Measurements from ENCODE around the gene OAF. TPM values are rescaled to one million over a fixed set of nuclear protein-coding genes. Genes with fewer than 3 reads are reported as not detected.

The OAF gene
- total and polyA plus RNA-seq, 7 donors: 23.5 to 94.3 (median 44.3) TPM

- intact Hi-C loops (cut with DNase I): no loop called here
- no peak for DNase-seq
- peaks cover 0 to 8% (median 0%) of the 10 kb centered on the region in 3 donors for H3K27me3 ChIP-seq
- no peak overlapping the region for H3K4me3 ChIP-seq
- no peak overlapping the region for H3K27ac ChIP-seq
- H3K4me1 ChIP-seq: peaks cover 0 to 15% (median 8%) of the 10 kb centered on the region in 4 donors
- no peaks in the 10 kb centered on the region for H3K36me3 ChIP-seq
- no peaks in the 10 kb centered on the region for H3K9me3 ChIP-seq
- no peak for TF ChIP-seq POLR2AphosphoS5 (IDR thresholded peaks at IDR 0.05)
- TF ChIP-seq, protein P1, sequence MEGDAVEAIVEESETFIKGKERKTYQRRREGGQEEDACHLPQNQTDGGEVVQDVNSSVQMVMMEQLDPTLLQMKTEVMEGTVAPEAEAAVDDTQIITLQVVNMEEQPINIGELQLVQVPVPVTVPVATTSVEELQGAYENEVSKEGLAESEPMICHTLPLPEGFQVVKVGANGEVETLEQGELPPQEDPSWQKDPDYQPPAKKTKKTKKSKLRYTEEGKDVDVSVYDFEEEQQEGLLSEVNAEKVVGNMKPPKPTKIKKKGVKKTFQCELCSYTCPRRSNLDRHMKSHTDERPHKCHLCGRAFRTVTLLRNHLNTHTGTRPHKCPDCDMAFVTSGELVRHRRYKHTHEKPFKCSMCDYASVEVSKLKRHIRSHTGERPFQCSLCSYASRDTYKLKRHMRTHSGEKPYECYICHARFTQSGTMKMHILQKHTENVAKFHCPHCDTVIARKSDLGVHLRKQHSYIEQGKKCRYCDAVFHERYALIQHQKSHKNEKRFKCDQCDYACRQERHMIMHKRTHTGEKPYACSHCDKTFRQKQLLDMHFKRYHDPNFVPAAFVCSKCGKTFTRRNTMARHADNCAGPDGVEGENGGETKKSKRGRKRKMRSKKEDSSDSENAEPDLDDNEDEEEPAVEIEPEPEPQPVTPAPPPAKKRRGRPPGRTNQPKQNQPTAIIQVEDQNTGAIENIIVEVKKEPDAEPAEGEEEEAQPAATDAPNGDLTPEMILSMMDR (IDR thresholded peaks at IDR 0.05): no peak
- TF ChIP-seq EP300 (IDR thresholded peaks at IDR 0.05): no peak
- TF ChIP-seq POLR2A (IDR thresholded peaks at IDR 0.05): no peak
- WGBS, 2 donors: 45 to 82% methylated on average over 15 of the region's 15 CpGs
These were observed 17.8 kb upstream of the OAF start for GRCh38 chr11:120192831-120193625.

- H3K27me3 ChIP-seq: peaks cover 0 to 8% (median 0%) of the 10 kb centered on the region in 3 donors
- peaks cover 0 to 9% (median 6%) of the 10 kb centered on the region in 4 donors for H3K4me1 ChIP-seq
- H3K4me3 ChIP-seq: no peak overlapping the region
- WGBS, 2 donors: 95 to 96% methylated on average over 4 of the region's 4 CpGs
- DNase-seq: no peak
- TF ChIP-seq, protein P1 (IDR thresholded peaks at IDR 0.05): no peak
- TF ChIP-seq EP300 (IDR thresholded peaks at IDR 0.05) (no peak), POLR2A (IDR thresholded peaks at IDR 0.05) (no peak), POLR2AphosphoS5 (IDR thresholded peaks at IDR 0.05) (no peak)
- H3K9me3 ChIP-seq: no peaks in the 10 kb centered on the region
- no peaks in the 10 kb centered on the region for H3K36me3 ChIP-seq
- intact Hi-C loops (cut with DNase I): no loop called here
- no peak overlapping the region for H3K27ac ChIP-seq
These were observed 16.7 kb upstream of the OAF start for GRCh38 chr11:120194166-120194565.

DNA sequence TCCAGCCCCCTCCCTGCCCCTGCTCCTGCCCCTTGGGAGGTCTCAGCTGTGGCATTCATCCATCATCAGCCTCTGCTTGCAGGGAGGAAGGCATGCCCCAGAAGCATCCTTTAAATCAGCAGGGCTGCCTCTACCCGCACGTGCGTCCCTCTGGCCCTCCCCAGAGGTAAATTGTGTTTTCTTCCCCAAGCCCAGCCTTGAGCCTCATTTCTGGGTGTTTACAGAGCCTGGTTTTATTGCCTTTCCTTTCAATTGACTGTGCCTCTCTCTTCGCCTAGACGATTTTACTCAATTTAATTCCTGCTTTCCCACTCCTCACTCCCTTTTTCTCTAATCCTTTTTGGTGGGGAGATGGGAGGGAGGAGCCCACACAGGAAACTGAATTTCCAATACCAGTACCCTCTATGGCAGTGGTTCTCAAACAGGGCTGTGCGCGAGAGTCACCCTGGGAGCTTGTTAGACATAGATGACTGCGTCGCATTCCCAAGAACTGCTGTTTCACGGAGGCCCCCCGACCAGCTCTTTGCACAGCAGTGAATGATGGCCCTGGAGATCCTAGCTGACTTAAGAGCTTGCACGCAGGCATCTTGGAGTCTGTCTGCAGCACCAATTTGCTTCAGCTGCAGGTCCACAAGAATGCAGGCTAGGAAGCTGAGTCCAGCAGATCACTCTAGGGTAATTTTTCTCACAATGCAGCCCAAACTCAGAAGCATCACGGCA is 15.1 kb upstream of the OAF start:
- TF ChIP-seq, protein P1 (IDR thresholded peaks at IDR 0.05): no peak
- TF ChIP-seq POLR2A (IDR thresholded peaks at IDR 0.05) (no peak), EP300 (IDR thresholded peaks at IDR 0.05) (no peak), POLR2AphosphoS5 (IDR thresholded peaks at IDR 0.05) (no peak)
- Histone ChIP-seq H3K9me3 (no peaks in the 10 kb centered on the region), H3K4me3 (no peak overlapping the region), H3K36me3 (no peaks in the 10 kb centered on the region), H3K4me1 (peaks cover 0 to 9% (median 6%) of the 10 kb centered on the region in 4 donors), H3K27me3 (peaks cover 0 to 5% (median 0%) of the 10 kb centered on the region in 3 donors), H3K27ac (no peak overlapping the region)
- intact Hi-C loops (cut with DNase I): no loop called here
- WGBS, 2 donors: 32 to 69% methylated on average over 13 of the region's 13 CpGs
- no peak for DNase-seq

GRCh38 chr11:120196826-120197225 is 14.0 kb upstream of the OAF start:
- 58 to 66% methylated on average over 6 of the region's 6 CpGs for WGBS, 2 donors
- intact Hi-C loops (cut with DNase I): no loop called here
- TF ChIP-seq POLR2A (IDR thresholded peaks at IDR 0.05) (no peak), EP300 (IDR thresholded peaks at IDR 0.05) (no peak), POLR2AphosphoS5 (IDR thresholded peaks at IDR 0.05) (no peak)
- TF ChIP-seq, protein P1 (IDR thresholded peaks at IDR 0.05): no peak
- peaks cover 0 to 9% (median 6%) of the 10 kb centered on the region in 4 donors for H3K4me1 ChIP-seq
- DNase-seq: no peak
- peaks cover 0 to 5% (median 0%) of the 10 kb centered on the region in 3 donors for H3K27me3 ChIP-seq
- peak overlapping the region; percentile 42 to 57 (median 46) for H3K27ac ChIP-seq
- no peak overlapping the region for H3K4me3 ChIP-seq
- H3K9me3 ChIP-seq: no peaks in the 10 kb centered on the region
- no peaks in the 10 kb centered on the region for H3K36me3 ChIP-seq

Data from sigmoid colon (tissue), 7 donors.